SHP77 (cell line): ENCODE data around the gene MAEA.

Experiments
- DNase-seq, 2 experiments: peaks; one replicate each; lab custom pipeline; 2025; lab: John Stamatoyannopoulos, UW

MAEA gene

GRCh38 chr4:1249731-1250526 lies 39.8 kb upstream of the MAEA start:
- no peak for DNase-seq

- no peak for DNase-seq
Measured at GRCh38 chr4:1250527-1250812, 39.2 kb upstream of the MAEA start.

GRCh38 chr4:1250921-1251772 lies 38.5 kb upstream of the MAEA start:
- no peak for DNase-seq

GRCh38 chr4:1251773-1252066 lies 38.0 kb upstream of the MAEA start:
- no peak for DNase-seq

- no peak for DNase-seq
Measured at GRCh38 chr4:1252928-1253492, 36.7 kb upstream of the MAEA start.

- DNase-seq, result no peak
Measured at GRCh38 chr4:1253831-1254230, 35.9 kb upstream of the MAEA start.

GRCh38 chr4:1255151-1255550 lies 34.5 kb upstream of the MAEA start:
- DNase-seq, result no peak

- DNase-seq, result no peak
Measured at GRCh38 chr4:1255699-1256098, 34.0 kb upstream of the MAEA start.

- DNase-seq, result no peak
Measured at GRCh38 chr4:1258457-1258856, 31.2 kb upstream of the MAEA start.

GRCh38 chr4:1259966-1260365 lies 29.7 kb upstream of the MAEA start:
- no peak for DNase-seq

- no peak for DNase-seq
Measured at GRCh38 chr4:1260418-1261106, 29.1 kb upstream of the MAEA start.

- no peak for DNase-seq
Measured at GRCh38 chr4:1261107-1261928, 28.4 kb upstream of the MAEA start.

GRCh38 chr4:1264942-1265341 lies 24.7 kb upstream of the MAEA start:
- DNase-seq, result no peak

- DNase-seq, result no peak
Measured at GRCh38 chr4:1265351-1265750, 24.3 kb upstream of the MAEA start.

- no peak for DNase-seq
Measured at GRCh38 chr4:1266881-1267763, 22.6 kb upstream of the MAEA start.

- DNase-seq, result no peak
Measured at GRCh38 chr4:1269209-1269608, 20.5 kb upstream of the MAEA start.

- DNase-seq, result no peak
Measured at GRCh38 chr4:1271686-1272085, 18.0 kb upstream of the MAEA start.

GRCh38 chr4:1274871-1275270 lies 14.8 kb upstream of the MAEA start:
- no peak for DNase-seq

- no peak for DNase-seq
Measured at GRCh38 chr4:1276984-1277383, 12.7 kb upstream of the MAEA start.

GRCh38 chr4:1277667-1278665 lies 11.7 kb upstream of the MAEA start:
- no peak for DNase-seq
